SU-DHL-6 (cell line): ENCODE measurements around the gene PJVK.

Source experiments
- H2AFZ ChIP-seq: fragments of 200-600 bp; sonication (generic); 2 replicates; pipeline ENCODE4 v1.6.1; 2014; ENCODE audit warnings: low read depth, mild to moderate bottlenecking, moderate library complexity, mixed read lengths, antibody characterized with exemption, low read length; ENCODE audit not compliant: severe bottlenecking
- H3F3A ChIP-seq: fragments of 200-600 bp; shearing (Covaris generic); 2 replicates; pipeline ENCODE4 v1.6.0; 2016; ENCODE audit warnings: antibody characterized with exemption, mild to moderate bottlenecking; ENCODE audit not compliant: insufficient read depth
- H3K27ac ChIP-seq: fragments of 200-600 bp; sonication (generic); 2 replicates; pipeline ENCODE4 v1.5.1; 2016; ENCODE audit warnings: low read depth, mild to moderate bottlenecking, low read length, moderate library complexity, mixed read lengths
- H3K27me3 ChIP-seq: fragments of 200-600 bp; sonication (generic), shearing (Covaris generic); 2 replicates; pipeline ENCODE4 v1.6.0; 2014; ENCODE audit warnings: mild to moderate bottlenecking, low read length
- H3K36me3 ChIP-seq: fragments of 200-600 bp; sonication (generic); 2 replicates; pipeline ENCODE4 v1.6.1; 2014; ENCODE audit warnings: mild to moderate bottlenecking, low read length, mixed read lengths
- H3K4me2 ChIP-seq: fragments of 300-600, 200-600 bp; shearing (Covaris generic), sonication (generic); 2 replicates; pipeline ENCODE4 v1.6.0; 2014; ENCODE audit warnings: low read length, low read depth, mild to moderate bottlenecking; ENCODE audit not compliant: poor library complexity, severe bottlenecking
- H3K4me3 ChIP-seq: fragments of 200-600 bp; sonication (generic); 2 replicates; pipeline ENCODE4 v1.5.1; 2014; ENCODE audit warnings: antibody characterized with exemption, low read length, mild to moderate bottlenecking, mixed read lengths; ENCODE audit not compliant: insufficient read depth, poor library complexity, severe bottlenecking
- H3K79me2 ChIP-seq: fragments of 200-600 bp; sonication (generic); 2 replicates; pipeline ENCODE4 v1.6.1; 2014; ENCODE audit warnings: mild to moderate bottlenecking, low read length, moderate library complexity; ENCODE audit not compliant: insufficient read depth
- H3K9ac ChIP-seq: fragments of 200-600 bp; sonication (generic); 2 replicates; pipeline ENCODE4 v1.7.0; 2014; ENCODE audit warnings: mild to moderate bottlenecking, low read length
- H3K9me2 ChIP-seq: fragments of 200-600 bp; sonication (generic); replicated peaks from 2 replicates; pipeline ENCODE4 v1.6.1; 2014; ENCODE audit warnings: low read length; ENCODE audit not compliant: insufficient read depth
- H3K9me3 ChIP-seq: fragments of 200-600 bp; sonication (generic); 2 replicates; pipeline ENCODE4 v1.6.1; 2014; ENCODE audit warnings: low read length, mixed read lengths; ENCODE audit not compliant: insufficient read depth
- H4K20me1 ChIP-seq: fragments of 200-600 bp; sonication (generic); 2 replicates; pipeline ENCODE4 v1.6.1; 2014; ENCODE audit warnings: low read depth, mild to moderate bottlenecking, antibody characterized with exemption, low read length, moderate library complexity, mixed read lengths
- EZH2phosphoT487 ChIP-seq: fragments of 200-600 bp; sonication (generic), shearing (Covaris generic); conservative IDR thresholded peaks from 2 replicates; pipeline ENCODE4 v1.6.1; 2018; ENCODE audit warnings: mild to moderate bottlenecking, antibody characterized with exemption, low read length, moderate library complexity, mixed read lengths
- TF ChIP-seq, protein P1 (sequence below): fragments of 200-600 bp; sonication (generic); IDR thresholded peaks from one replicate; pipeline ENCODE4 v1.5.1; 2017; ENCODE audit warnings: antibody characterized with exemption, mild to moderate bottlenecking, low read length, moderate library complexity; ENCODE audit not compliant: insufficient read depth, poor library complexity, severe bottlenecking

PJVK gene

GRCh38 chr2:178426388-178426787, 24.8 kb upstream of the PJVK start:
- Histone ChIP-seq H3K9me3 (no peaks in the 10 kb centered on the region), H3K4me2 (no peak overlapping the region), H3K27ac (no peak overlapping the region), H3K36me3 (peaks cover 13% of the 10 kb centered on the region; the same call in 1 of the 2 replicates), H3K9ac (no peak overlapping the region), H3K27me3 (no peaks in the 10 kb centered on the region), H3F3A (no peaks in the 10 kb centered on the region), H3K4me3 (no peak overlapping the region), H3K79me2 (no peaks in the 10 kb centered on the region), H4K20me1 (no peaks in the 10 kb centered on the region), H2AFZ (no peak overlapping the region), H3K9me2 (no peaks in the 10 kb centered on the region)
- TF ChIP-seq, protein P1, sequence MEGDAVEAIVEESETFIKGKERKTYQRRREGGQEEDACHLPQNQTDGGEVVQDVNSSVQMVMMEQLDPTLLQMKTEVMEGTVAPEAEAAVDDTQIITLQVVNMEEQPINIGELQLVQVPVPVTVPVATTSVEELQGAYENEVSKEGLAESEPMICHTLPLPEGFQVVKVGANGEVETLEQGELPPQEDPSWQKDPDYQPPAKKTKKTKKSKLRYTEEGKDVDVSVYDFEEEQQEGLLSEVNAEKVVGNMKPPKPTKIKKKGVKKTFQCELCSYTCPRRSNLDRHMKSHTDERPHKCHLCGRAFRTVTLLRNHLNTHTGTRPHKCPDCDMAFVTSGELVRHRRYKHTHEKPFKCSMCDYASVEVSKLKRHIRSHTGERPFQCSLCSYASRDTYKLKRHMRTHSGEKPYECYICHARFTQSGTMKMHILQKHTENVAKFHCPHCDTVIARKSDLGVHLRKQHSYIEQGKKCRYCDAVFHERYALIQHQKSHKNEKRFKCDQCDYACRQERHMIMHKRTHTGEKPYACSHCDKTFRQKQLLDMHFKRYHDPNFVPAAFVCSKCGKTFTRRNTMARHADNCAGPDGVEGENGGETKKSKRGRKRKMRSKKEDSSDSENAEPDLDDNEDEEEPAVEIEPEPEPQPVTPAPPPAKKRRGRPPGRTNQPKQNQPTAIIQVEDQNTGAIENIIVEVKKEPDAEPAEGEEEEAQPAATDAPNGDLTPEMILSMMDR, result no peak
- no peak for TF ChIP-seq EZH2phosphoT487

DNA sequence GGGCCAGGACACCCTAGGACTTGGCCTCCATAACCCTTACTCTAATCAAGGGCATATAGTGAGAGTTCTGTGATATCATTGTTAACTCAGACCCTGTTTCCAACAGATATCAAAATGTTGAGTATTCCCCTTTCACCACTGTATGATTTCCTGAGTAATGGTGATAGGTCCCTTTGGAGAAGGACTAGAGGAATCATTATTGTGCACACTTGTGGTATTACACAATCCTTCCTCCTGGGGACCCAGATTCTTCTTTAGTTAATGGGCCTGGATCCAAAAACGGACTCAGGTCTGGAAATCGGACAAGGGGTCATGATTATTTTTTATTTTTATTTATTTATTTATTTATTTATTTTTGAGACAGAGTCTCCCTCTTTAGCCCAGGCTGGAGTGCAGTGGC, 23.7 kb upstream of the PJVK start:
- TF ChIP-seq, protein P1, result no peak
- no peak for TF ChIP-seq EZH2phosphoT487
- no peaks in the 10 kb centered on the region for H3K9me3 ChIP-seq
- H3K36me3 ChIP-seq, result peaks cover 15% of the 10 kb centered on the region; the same call in 1 of the 2 replicates
- no peak overlapping the region for H3K27ac ChIP-seq
- no peak overlapping the region for H2AFZ ChIP-seq
- no peak overlapping the region for H3K4me3 ChIP-seq
- H3K27me3 ChIP-seq, result no peaks in the 10 kb centered on the region
- H3F3A ChIP-seq, result no peaks in the 10 kb centered on the region
- no peaks in the 10 kb centered on the region for H4K20me1 ChIP-seq
- no peak overlapping the region for H3K4me2 ChIP-seq
- no peaks in the 10 kb centered on the region for H3K79me2 ChIP-seq
- H3K9ac ChIP-seq, result no peak overlapping the region
- H3K9me2 ChIP-seq, result no peaks in the 10 kb centered on the region

DNA sequence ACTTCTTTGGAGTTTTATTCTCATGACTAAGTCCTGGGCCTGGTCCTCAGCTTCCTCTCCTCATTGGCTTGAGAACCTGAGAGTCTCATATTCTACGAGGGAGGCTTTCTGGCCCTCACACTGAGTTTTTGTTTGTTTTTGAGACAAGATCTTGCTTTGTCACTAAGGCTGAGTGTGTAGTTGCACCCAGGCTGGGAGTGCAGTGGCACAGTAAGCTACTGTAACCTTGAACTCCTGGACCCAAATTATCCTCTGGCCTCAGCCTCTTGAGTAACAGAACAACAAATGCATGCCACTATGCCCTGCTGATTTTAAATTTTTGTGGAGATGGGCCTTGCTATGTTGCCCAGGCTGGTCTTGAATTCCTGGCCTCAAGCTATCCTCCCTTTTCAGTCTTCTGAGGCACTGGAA, 22.8 kb upstream of the PJVK start:
- Histone ChIP-seq H3K79me2 (no peaks in the 10 kb centered on the region), H3K27me3 (no peaks in the 10 kb centered on the region), H3K9me2 (no peaks in the 10 kb centered on the region), H3F3A (no peaks in the 10 kb centered on the region; the same call in 1 of the 2 replicates), H4K20me1 (no peaks in the 10 kb centered on the region), H3K4me2 (no peak overlapping the region), H2AFZ (no peak overlapping the region), H3K4me3 (no peak overlapping the region), H3K9me3 (no peaks in the 10 kb centered on the region), H3K36me3 (peaks cover 24% of the 10 kb centered on the region; the same call in 1 of the 2 replicates), H3K27ac (no peak overlapping the region), H3K9ac (no peak overlapping the region)
- TF ChIP-seq, protein P1, result no peak
- no peak for TF ChIP-seq EZH2phosphoT487

- no peaks in the 10 kb centered on the region for H3K27me3 ChIP-seq
- no peak for TF ChIP-seq EZH2phosphoT487
- TF ChIP-seq, protein P1, result no peak
- H3K4me2 ChIP-seq, result no peak overlapping the region
- H4K20me1 ChIP-seq, result no peaks in the 10 kb centered on the region
- H3K9me2 ChIP-seq, result no peaks in the 10 kb centered on the region
- no peak overlapping the region for H3K27ac ChIP-seq
- peaks cover 29% of the 10 kb centered on the region; the same call in 1 of the 2 replicates for H3K36me3 ChIP-seq
- no peaks in the 10 kb centered on the region; the same call in 1 of the 2 replicates for H3F3A ChIP-seq
- no peak overlapping the region for H2AFZ ChIP-seq
- no peak overlapping the region for H3K4me3 ChIP-seq
- H3K79me2 ChIP-seq, result no peaks in the 10 kb centered on the region
- no peaks in the 10 kb centered on the region for H3K9me3 ChIP-seq
- H3K9ac ChIP-seq, result no peak overlapping the region
Measured at GRCh38 chr2:178429336-178429735, 21.8 kb upstream of the PJVK start.
